ENCODE measurements around the gene AXIN1.

The AXIN1 gene

DNA sequence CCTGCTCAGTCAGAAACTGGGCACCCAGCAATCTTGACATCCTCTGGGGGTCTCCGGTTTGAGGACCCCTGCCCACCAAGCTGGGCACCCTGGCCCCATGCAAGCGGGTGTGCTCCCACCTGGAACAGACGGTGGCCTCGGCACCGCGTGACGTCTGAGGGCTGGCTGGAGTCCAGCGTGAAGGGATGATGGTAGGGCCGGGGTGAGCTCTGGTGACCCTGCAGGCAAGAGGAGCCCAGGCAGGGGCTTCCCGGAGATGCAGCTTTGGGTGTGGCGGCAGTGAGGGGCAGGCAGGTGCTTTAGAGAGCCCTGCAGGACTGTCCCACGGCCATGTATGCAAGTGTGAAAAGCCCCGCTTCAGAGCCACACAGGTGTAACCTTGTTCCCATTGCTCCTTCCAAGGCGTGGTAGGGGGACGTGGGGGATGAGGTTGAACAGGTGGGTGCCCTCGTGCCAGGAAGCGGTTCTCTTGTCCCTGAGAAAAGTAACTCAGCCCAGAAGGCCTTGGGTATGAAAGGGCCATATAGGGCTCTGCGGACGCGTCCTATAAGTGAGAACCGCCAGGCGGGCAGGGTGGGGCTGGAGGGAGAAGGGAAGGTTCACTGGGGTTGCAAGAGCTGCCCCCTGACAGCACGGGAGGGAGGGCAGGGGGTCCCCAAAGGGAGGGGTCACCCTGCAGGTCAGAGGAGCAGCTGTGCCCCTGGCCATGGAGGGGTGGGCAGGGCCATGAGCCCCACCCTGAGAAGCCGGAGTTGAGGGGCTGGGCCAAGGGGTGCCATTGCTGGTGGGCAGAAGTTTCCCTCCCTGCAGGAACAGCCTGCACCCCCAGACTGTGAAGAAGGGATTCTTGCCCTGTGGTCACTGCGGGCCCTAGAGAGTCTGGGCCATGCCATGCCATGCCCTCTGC, 86.0 kb downstream of the AXIN1 start:
- H3K27me3 ChIP-seq (ENCODE audit: control insufficient read depth in 5 of 5, insufficient read depth in 4 of 5, low read length in 5 of 5): no peaks in the 10 kb centered on the region
- H3K36me3 ChIP-seq (ENCODE audit: control insufficient read depth in 5 of 5, insufficient read depth in 5 of 5, low read length in 5 of 5): peaks cover 0 to 40% (median 36%) of the 10 kb centered on the region in 5 donors
- H3K9me3 ChIP-seq (ENCODE audit: control insufficient read depth in 5 of 5, low read length in 5 of 5): no peaks in the 10 kb centered on the region
- peaks cover 0 to 45% (median 31%) of the 10 kb centered on the region in 5 donors for H3K4me1 ChIP-seq (ENCODE audit: control insufficient read depth in 5 of 5, insufficient read depth in 5 of 5, low read length in 5 of 5)
- no peak overlapping the region for H3K9ac ChIP-seq (ENCODE audit: low read length in 5 of 5)
- H3K4me3 ChIP-seq (ENCODE audit: low read depth in 1 of 5, low read length in 5 of 5): no peak overlapping the region
- H3K27ac ChIP-seq (ENCODE audit: low read depth, low read length): no peak overlapping the region

- Histone ChIP-seq H3K4me1 (ENCODE audit: control insufficient read depth in 5 of 5, insufficient read depth in 5 of 5, low read length in 5 of 5) (peaks cover 0 to 45% (median 31%) of the 10 kb centered on the region in 5 donors), H3K9me3 (ENCODE audit: control insufficient read depth in 5 of 5, low read length in 5 of 5) (no peaks in the 10 kb centered on the region), H3K36me3 (ENCODE audit: control insufficient read depth in 5 of 5, insufficient read depth in 5 of 5, low read length in 5 of 5) (peaks cover 0 to 48% (median 42%) of the 10 kb centered on the region in 5 donors), H3K27me3 (ENCODE audit: control insufficient read depth in 5 of 5, insufficient read depth in 4 of 5, low read length in 5 of 5) (no peaks in the 10 kb centered on the region), H3K9ac (ENCODE audit: low read length in 5 of 5) (peak overlapping the region in 1 of 5 donors; percentile 7), H3K27ac (ENCODE audit: low read depth, low read length) (no peak overlapping the region), H3K4me3 (ENCODE audit: low read depth in 1 of 5, low read length in 5 of 5) (peak overlapping the region in 1 of 5 donors; percentile 30)
Observed at GRCh38 chr16:265711-266110, 86.8 kb downstream of the AXIN1 start.

DNA sequence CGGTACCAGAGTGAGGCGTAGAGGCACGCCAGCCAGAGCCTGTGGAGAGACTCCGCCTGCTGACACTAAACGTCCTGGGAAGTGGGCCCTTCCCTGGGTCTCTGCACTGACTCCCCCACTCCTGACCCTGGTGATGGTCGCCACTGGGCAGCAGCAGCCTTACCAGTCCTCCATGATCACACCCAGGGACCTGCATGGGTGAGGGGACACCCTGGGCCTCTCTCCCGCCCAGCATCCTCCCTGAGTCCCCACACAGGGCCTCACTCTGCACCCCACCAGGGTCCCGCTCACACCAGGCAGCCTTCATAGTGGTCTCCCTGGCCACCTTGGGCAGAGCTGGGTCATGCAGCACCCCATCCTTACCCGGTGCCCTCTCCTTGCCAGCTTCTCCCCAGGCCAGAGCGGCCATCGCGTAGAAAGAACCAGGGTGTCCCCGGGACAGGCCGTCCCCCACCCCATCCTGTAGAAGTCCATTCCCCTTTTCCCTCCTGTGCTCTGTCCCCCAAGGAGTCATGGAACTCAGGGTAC, 87.5 kb downstream of the AXIN1 start:
- H3K27me3 ChIP-seq (ENCODE audit: control insufficient read depth in 5 of 5, insufficient read depth in 4 of 5, low read length in 5 of 5): no peaks in the 10 kb centered on the region
- H3K4me3 ChIP-seq (ENCODE audit: low read depth in 1 of 5, low read length in 5 of 5): no peak overlapping the region
- peaks cover 0 to 54% (median 48%) of the 10 kb centered on the region in 5 donors for H3K36me3 ChIP-seq (ENCODE audit: control insufficient read depth in 5 of 5, insufficient read depth in 5 of 5, low read length in 5 of 5)
- H3K27ac ChIP-seq (ENCODE audit: low read depth, low read length): no peak overlapping the region
- peaks cover 0 to 45% (median 31%) of the 10 kb centered on the region in 5 donors for H3K4me1 ChIP-seq (ENCODE audit: control insufficient read depth in 5 of 5, insufficient read depth in 5 of 5, low read length in 5 of 5)
- H3K9ac ChIP-seq (ENCODE audit: low read length in 5 of 5): peak overlapping the region in 1 of 5 donors; percentile 7
- H3K9me3 ChIP-seq (ENCODE audit: control insufficient read depth in 5 of 5, low read length in 5 of 5): no peaks in the 10 kb centered on the region

- Histone ChIP-seq H3K27me3 (ENCODE audit: control insufficient read depth in 5 of 5, insufficient read depth in 4 of 5, low read length in 5 of 5) (no peaks in the 10 kb centered on the region), H3K4me3 (ENCODE audit: low read depth in 1 of 5, low read length in 5 of 5) (no peak overlapping the region), H3K36me3 (ENCODE audit: control insufficient read depth in 5 of 5, insufficient read depth in 5 of 5, low read length in 5 of 5) (peaks cover 0 to 60% (median 54%) of the 10 kb centered on the region in 5 donors), H3K4me1 (ENCODE audit: control insufficient read depth in 5 of 5, insufficient read depth in 5 of 5, low read length in 5 of 5) (peaks cover 0 to 45% (median 31%) of the 10 kb centered on the region in 5 donors), H3K9ac (ENCODE audit: low read length in 5 of 5) (no peak overlapping the region), H3K9me3 (ENCODE audit: control insufficient read depth in 5 of 5, low read length in 5 of 5) (no peaks in the 10 kb centered on the region), H3K27ac (ENCODE audit: low read depth, low read length) (no peak overlapping the region)
Observed at GRCh38 chr16:264440-264951, 88.0 kb downstream of the AXIN1 start.

GRCh38 chr16:263944-264343, 88.6 kb downstream of the AXIN1 start:
- Histone ChIP-seq H3K27me3 (ENCODE audit: control insufficient read depth in 5 of 5, insufficient read depth in 4 of 5, low read length in 5 of 5) (no peaks in the 10 kb centered on the region), H3K9ac (ENCODE audit: low read length in 5 of 5) (no peak overlapping the region), H3K36me3 (ENCODE audit: control insufficient read depth in 5 of 5, insufficient read depth in 5 of 5, low read length in 5 of 5) (peaks cover 0 to 65% (median 59%) of the 10 kb centered on the region in 5 donors), H3K4me3 (ENCODE audit: low read depth in 1 of 5, low read length in 5 of 5) (no peak overlapping the region), H3K27ac (ENCODE audit: low read depth, low read length) (no peak overlapping the region), H3K4me1 (ENCODE audit: control insufficient read depth in 5 of 5, insufficient read depth in 5 of 5, low read length in 5 of 5) (peaks cover 0 to 45% (median 31%) of the 10 kb centered on the region in 5 donors), H3K9me3 (ENCODE audit: control insufficient read depth in 5 of 5, low read length in 5 of 5) (no peaks in the 10 kb centered on the region)

DNA sequence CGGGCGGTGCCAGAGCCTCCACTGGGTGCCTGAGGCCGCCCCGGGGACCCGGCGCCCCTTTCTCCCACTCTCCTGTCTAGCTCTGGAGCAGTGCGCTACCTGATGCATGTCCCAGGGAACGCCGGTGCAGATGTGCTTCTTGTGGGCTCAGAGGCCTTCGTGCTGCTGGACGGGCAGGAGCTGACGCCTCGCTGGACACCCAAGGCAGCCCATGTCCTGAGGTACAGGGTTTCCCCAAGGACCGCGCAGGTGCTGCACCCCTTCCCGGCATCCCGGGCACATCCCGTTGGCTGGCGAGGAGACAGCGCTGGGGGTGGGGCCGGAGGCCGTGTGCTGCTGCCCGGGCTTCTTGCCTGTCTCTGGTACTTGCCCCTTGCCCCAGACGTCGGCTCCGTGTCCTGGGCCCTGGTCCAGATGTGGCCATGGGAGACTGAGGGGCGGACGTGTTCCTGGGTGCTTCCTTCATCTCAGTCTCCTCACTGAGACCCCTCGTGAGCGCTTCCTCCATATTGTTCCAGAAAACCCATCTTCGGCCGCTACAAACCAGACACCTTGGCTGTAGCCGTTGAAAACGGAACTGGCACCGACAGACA, 89.2 kb downstream of the AXIN1 start:
- Histone ChIP-seq H3K4me1 (ENCODE audit: control insufficient read depth in 5 of 5, insufficient read depth in 5 of 5, low read length in 5 of 5) (peaks cover 0 to 42% (median 31%) of the 10 kb centered on the region in 5 donors), H3K27ac (ENCODE audit: low read depth, low read length) (no peak overlapping the region), H3K9me3 (ENCODE audit: control insufficient read depth in 5 of 5, low read length in 5 of 5) (no peaks in the 10 kb centered on the region), H3K27me3 (ENCODE audit: control insufficient read depth in 5 of 5, insufficient read depth in 4 of 5, low read length in 5 of 5) (no peaks in the 10 kb centered on the region), H3K9ac (ENCODE audit: low read length in 5 of 5) (no peak overlapping the region), H3K4me3 (ENCODE audit: low read depth in 1 of 5, low read length in 5 of 5) (no peak overlapping the region), H3K36me3 (ENCODE audit: control insufficient read depth in 5 of 5, insufficient read depth in 5 of 5, low read length in 5 of 5) (peaks cover 0 to 67% (median 60%) of the 10 kb centered on the region in 5 donors)

DNA sequence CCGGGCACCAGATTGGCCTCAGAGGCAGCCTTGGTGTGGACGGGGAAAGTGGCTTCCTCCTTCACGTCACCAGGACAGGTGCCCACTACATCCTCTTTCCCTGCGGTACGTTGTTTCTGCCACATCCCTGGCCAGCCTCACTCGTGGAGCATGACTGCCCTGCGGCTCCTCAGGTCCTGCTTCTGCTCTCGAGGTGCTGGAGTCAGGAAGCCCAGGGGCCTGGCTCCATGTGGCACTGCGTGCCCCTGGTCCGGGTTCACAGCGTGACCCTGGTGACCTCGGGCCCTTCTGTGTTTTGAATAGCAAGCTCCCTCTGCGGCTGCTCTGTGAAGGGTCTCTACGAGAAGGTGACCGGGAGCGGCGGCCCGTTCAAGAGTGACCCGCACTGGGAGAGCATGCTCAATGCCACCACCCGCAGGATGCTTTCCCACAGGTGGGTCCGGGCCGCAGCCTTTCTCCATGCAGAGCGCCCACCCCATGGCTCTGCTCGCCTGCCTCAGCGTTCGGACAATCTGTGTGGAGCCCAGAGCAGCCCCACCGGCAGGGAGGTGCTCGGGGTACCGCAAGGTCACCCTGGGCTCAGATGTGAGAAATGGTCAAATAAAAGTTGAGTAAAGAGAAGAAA, 90.3 kb downstream of the AXIN1 start:
- H3K9ac ChIP-seq (ENCODE audit: low read length in 5 of 5): no peak overlapping the region
- H3K27ac ChIP-seq (ENCODE audit: low read depth, low read length): no peak overlapping the region
- H3K4me3 ChIP-seq (ENCODE audit: low read depth in 1 of 5, low read length in 5 of 5): no peak overlapping the region
- H3K27me3 ChIP-seq (ENCODE audit: control insufficient read depth in 5 of 5, insufficient read depth in 4 of 5, low read length in 5 of 5): no peaks in the 10 kb centered on the region
- H3K9me3 ChIP-seq (ENCODE audit: control insufficient read depth in 5 of 5, low read length in 5 of 5): no peaks in the 10 kb centered on the region
- H3K36me3 ChIP-seq (ENCODE audit: control insufficient read depth in 5 of 5, insufficient read depth in 5 of 5, low read length in 5 of 5): peaks cover 0 to 72% (median 60%) of the 10 kb centered on the region in 5 donors
- H3K4me1 ChIP-seq (ENCODE audit: control insufficient read depth in 5 of 5, insufficient read depth in 5 of 5, low read length in 5 of 5): peaks cover 0 to 37% (median 31%) of the 10 kb centered on the region in 5 donors

GRCh38 chr16:261031-261691, 91.4 kb downstream of the AXIN1 start:
- Histone ChIP-seq H3K4me1 (ENCODE audit: control insufficient read depth in 5 of 5, insufficient read depth in 5 of 5, low read length in 5 of 5) (peaks cover 0 to 32% (median 28%) of the 10 kb centered on the region in 5 donors), H3K27me3 (ENCODE audit: control insufficient read depth in 5 of 5, insufficient read depth in 4 of 5, low read length in 5 of 5) (no peaks in the 10 kb centered on the region), H3K27ac (ENCODE audit: low read depth, low read length) (no peak overlapping the region), H3K4me3 (ENCODE audit: low read depth in 1 of 5, low read length in 5 of 5) (no peak overlapping the region), H3K9me3 (ENCODE audit: control insufficient read depth in 5 of 5, low read length in 5 of 5) (no peaks in the 10 kb centered on the region), H3K36me3 (ENCODE audit: control insufficient read depth in 5 of 5, insufficient read depth in 5 of 5, low read length in 5 of 5) (peaks cover under 1 to 77% (median 61%) of the 10 kb centered on the region in 5 donors), H3K9ac (ENCODE audit: low read length in 5 of 5) (no peak overlapping the region)

DNA sequence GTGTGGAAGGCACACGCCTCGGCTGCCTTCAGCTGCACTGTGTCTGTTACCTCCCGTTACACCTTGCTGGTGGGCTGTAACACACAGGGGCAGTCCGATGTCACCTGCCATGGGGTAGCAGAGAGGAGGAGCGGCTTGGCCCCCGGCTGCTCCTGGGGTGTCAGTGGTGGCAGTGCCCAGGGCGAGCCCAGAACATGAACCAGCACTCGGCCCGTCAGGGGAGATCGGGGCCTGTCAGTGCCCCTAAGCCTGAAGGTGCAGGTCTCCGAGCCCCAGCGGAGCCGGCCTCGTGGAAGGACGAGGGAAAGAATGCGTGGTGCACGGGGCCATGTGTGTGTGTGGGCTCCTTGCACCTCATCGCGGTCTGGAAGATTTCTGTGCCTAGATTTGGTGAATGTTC, 92.2 kb downstream of the AXIN1 start:
- no peaks in the 10 kb centered on the region for H3K27me3 ChIP-seq (ENCODE audit: control insufficient read depth in 5 of 5, insufficient read depth in 4 of 5, low read length in 5 of 5)
- H3K9ac ChIP-seq (ENCODE audit: low read length in 5 of 5): no peak overlapping the region
- H3K4me1 ChIP-seq (ENCODE audit: control insufficient read depth in 5 of 5, insufficient read depth in 5 of 5, low read length in 5 of 5): peaks cover 0 to 23% (median 20%) of the 10 kb centered on the region in 5 donors
- peaks cover 2 to 79% (median 66%) of the 10 kb centered on the region in 5 donors for H3K36me3 ChIP-seq (ENCODE audit: control insufficient read depth in 5 of 5, insufficient read depth in 5 of 5, low read length in 5 of 5)
- H3K27ac ChIP-seq (ENCODE audit: low read depth, low read length): no peak overlapping the region
- no peak overlapping the region for H3K4me3 ChIP-seq (ENCODE audit: low read depth in 1 of 5, low read length in 5 of 5)
- no peaks in the 10 kb centered on the region for H3K9me3 ChIP-seq (ENCODE audit: control insufficient read depth in 5 of 5, low read length in 5 of 5)

Measured in subcutaneous abdominal adipose tissue (tissue), 5 donors.